WTC11 (cell line): Measurements from ENCODE around the gene DMKN. TPM values are rescaled to one million over a fixed set of nuclear protein-coding genes. Genes with fewer than 3 reads are reported as not detected.

Experiments used
- ATF1 ChIP-seq: sonication (generic); formaldehyde crosslinking; IDR thresholded peaks from 2 replicates; pipeline ENCODE4 v1.8.1; 2023; ENCODE audit warnings: mild to moderate bottlenecking, moderate library complexity, missing genetic modification reagents
- CREB1 ChIP-seq: sonication (generic); formaldehyde crosslinking; IDR thresholded peaks from 2 replicates; pipeline ENCODE4 v1.8.0; 2023; ENCODE audit warnings: mild to moderate bottlenecking, missing genetic modification reagents
- CREM ChIP-seq: sonication (generic); formaldehyde crosslinking; IDR thresholded peaks from 2 replicates; pipeline ENCODE4 v1.8.1; 2022; ENCODE audit warnings: mild to moderate bottlenecking, missing genetic modification reagents, moderate library complexity
- ELF4 ChIP-seq: sonication (generic); formaldehyde crosslinking; IDR thresholded peaks from 2 replicates; pipeline ENCODE4 v1.8.1; 2022; ENCODE audit warnings: low read depth, mild to moderate bottlenecking, moderate library complexity, missing genetic modification reagents
- EMX1 ChIP-seq: fragments of 250-450 bp; sonication (Bioruptor Pico); IDR thresholded peaks from 2 replicates; pipeline ENCODE4 v1.8.0; 2021; ENCODE audit warnings: mild to moderate bottlenecking
- GABPB1 ChIP-seq: sonication (generic); formaldehyde crosslinking; IDR thresholded peaks from 2 replicates; pipeline ENCODE4 v1.8.1; 2023; ENCODE audit warnings: mild to moderate bottlenecking, missing genetic modification reagents
- JUN ChIP-seq: sonication (generic); formaldehyde crosslinking; IDR thresholded peaks from 2 replicates; pipeline ENCODE4 v1.8.0; 2023; ENCODE audit warnings: mild to moderate bottlenecking, missing genetic modification reagents
- KAT7 ChIP-seq: sonication (generic); formaldehyde crosslinking; IDR thresholded peaks from 2 replicates; pipeline ENCODE4 v1.8.1; 2023; ENCODE audit warnings: missing genetic modification reagents, mild to moderate bottlenecking, borderline replicate concordance
- MYBL2 ChIP-seq: sonication (generic); formaldehyde crosslinking; IDR thresholded peaks from 2 replicates; pipeline ENCODE4 v1.8.1; 2023; ENCODE audit warnings: mild to moderate bottlenecking, moderate library complexity, missing genetic modification reagents
- NFATC4 ChIP-seq: fragments of 250-450 bp; sonication (Bioruptor Pico); IDR thresholded peaks from 2 replicates; pipeline ENCODE4 v1.9.0; 2021; ENCODE audit warnings: mild to moderate bottlenecking
- NR1H2 ChIP-seq: sonication (generic); formaldehyde crosslinking; IDR thresholded peaks from 2 replicates; pipeline ENCODE4 v1.9.0; 2021; ENCODE audit warnings: mild to moderate bottlenecking, moderate library complexity, missing genetic modification reagents
- NR2C2 ChIP-seq: sonication (generic); formaldehyde crosslinking; IDR thresholded peaks from 2 replicates; pipeline ENCODE4 v1.8.0; 2022; ENCODE audit warnings: mild to moderate bottlenecking, missing genetic modification reagents
- NR3C1 ChIP-seq: sonication (generic); formaldehyde crosslinking; conservative IDR thresholded peaks from 2 replicates; pipeline ENCODE4 v1.8.1; 2023; ENCODE audit warnings: low read depth, mild to moderate bottlenecking, missing genetic modification reagents
- RELA ChIP-seq: sonication (generic); formaldehyde crosslinking; IDR thresholded peaks from 2 replicates; pipeline ENCODE4 v1.8.1; 2022; ENCODE audit warnings: missing genetic modification reagents, mild to moderate bottlenecking, borderline replicate concordance
- RORB ChIP-seq: fragments of 250-450 bp; sonication (Bioruptor Pico); IDR thresholded peaks from 2 replicates; pipeline ENCODE4 v1.9.0; 2021; ENCODE audit warnings: mild to moderate bottlenecking
- SMAD3 ChIP-seq: sonication (generic); formaldehyde crosslinking; IDR thresholded peaks from 2 replicates; pipeline ENCODE4 v1.8.0; 2022; ENCODE audit warnings: missing genetic modification reagents, mild to moderate bottlenecking, borderline replicate concordance
- SP1 ChIP-seq: sonication (generic); formaldehyde crosslinking; conservative IDR thresholded peaks from 2 replicates; pipeline ENCODE4 v1.8.1; 2022; ENCODE audit warnings: missing genetic modification reagents
- TEAD1 ChIP-seq: sonication (generic); formaldehyde crosslinking; IDR thresholded peaks from 2 replicates; pipeline ENCODE4 v1.8.0; 2022; ENCODE audit warnings: mild to moderate bottlenecking, missing genetic modification reagents
- TEAD4 ChIP-seq: sonication (generic); formaldehyde crosslinking; IDR thresholded peaks from 2 replicates; pipeline ENCODE4 v1.8.0; 2022; ENCODE audit warnings: mild to moderate bottlenecking, missing genetic modification reagents
- TP53 ChIP-seq: sonication (generic); formaldehyde crosslinking; IDR thresholded peaks from 2 replicates; pipeline ENCODE4 v1.8.1; 2023; ENCODE audit warnings: mild to moderate bottlenecking, missing genetic modification reagents
- ZNF219 ChIP-seq: sonication (generic); formaldehyde crosslinking; IDR thresholded peaks from 2 replicates; pipeline ENCODE4 v1.8.0; 2023; ENCODE audit warnings: missing genetic modification reagents, mild to moderate bottlenecking, borderline replicate concordance
- ZNF232 ChIP-seq: sonication (generic); formaldehyde crosslinking; IDR thresholded peaks from 2 replicates; pipeline ENCODE4 v1.8.0; 2022; ENCODE audit warnings: mild to moderate bottlenecking, missing genetic modification reagents
- ZNF396 ChIP-seq: fragments of 250-450 bp; sonication (Bioruptor Pico); IDR thresholded peaks from 2 replicates; pipeline ENCODE4 v1.8.0; 2021; ENCODE audit warnings: mild to moderate bottlenecking, moderate library complexity, borderline replicate concordance
- ZNF416 ChIP-seq: fragments of 250-450 bp; sonication (Bioruptor Pico); IDR thresholded peaks from 2 replicates; pipeline ENCODE4 v1.9.0; 2021; ENCODE audit warnings: mild to moderate bottlenecking, inconsistent platforms
- total RNA-seq: library from RNA; stranded (reverse); gene quantifications from 3 replicates; pipeline ENCODE4 v1.2.3, GENCODE V29; 2021
- TF ChIP-seq, protein P1 (sequence below): sonication (generic); formaldehyde crosslinking; IDR thresholded peaks from 2 replicates; pipeline ENCODE4 v1.8.1; 2022; ENCODE audit warnings: missing genetic modification reagents, borderline replicate concordance
- TF ChIP-seq, protein P2 (sequence below): sonication (generic); formaldehyde crosslinking; IDR thresholded peaks from 2 replicates; pipeline ENCODE4 v1.8.0; 2022; ENCODE audit warnings: mild to moderate bottlenecking, missing genetic modification reagents
- TF ChIP-seq, protein P3 (sequence below): sonication (generic); formaldehyde crosslinking; IDR thresholded peaks from 2 replicates; pipeline ENCODE4 v1.8.1; 2023; ENCODE audit warnings: mild to moderate bottlenecking, moderate library complexity, missing genetic modification reagents
- TF ChIP-seq, protein P4 (sequence below): sonication (generic); formaldehyde crosslinking; conservative IDR thresholded peaks from 2 replicates; pipeline ENCODE4 v1.8.1; 2023; ENCODE audit warnings: mild to moderate bottlenecking, low read depth, missing genetic modification reagents, moderate library complexity
- TF ChIP-seq, protein P5 (sequence below): sonication (generic); formaldehyde crosslinking; IDR thresholded peaks from 2 replicates; pipeline ENCODE4 v1.8.0; 2022; ENCODE audit warnings: mild to moderate bottlenecking, missing genetic modification reagents
- TF ChIP-seq, protein P6 (sequence below): sonication (generic); formaldehyde crosslinking; IDR thresholded peaks from 2 replicates; pipeline ENCODE4 v1.8.0; 2023; ENCODE audit warnings: missing genetic modification reagents
- TF ChIP-seq, protein P7 (sequence below): sonication (generic); formaldehyde crosslinking; IDR thresholded peaks from 2 replicates; pipeline ENCODE4 v1.8.0; 2022; ENCODE audit warnings: mild to moderate bottlenecking, missing genetic modification reagents

The DMKN gene
- total RNA-seq, 1 experiment from 2014 or later = 285 TPM

DNA sequence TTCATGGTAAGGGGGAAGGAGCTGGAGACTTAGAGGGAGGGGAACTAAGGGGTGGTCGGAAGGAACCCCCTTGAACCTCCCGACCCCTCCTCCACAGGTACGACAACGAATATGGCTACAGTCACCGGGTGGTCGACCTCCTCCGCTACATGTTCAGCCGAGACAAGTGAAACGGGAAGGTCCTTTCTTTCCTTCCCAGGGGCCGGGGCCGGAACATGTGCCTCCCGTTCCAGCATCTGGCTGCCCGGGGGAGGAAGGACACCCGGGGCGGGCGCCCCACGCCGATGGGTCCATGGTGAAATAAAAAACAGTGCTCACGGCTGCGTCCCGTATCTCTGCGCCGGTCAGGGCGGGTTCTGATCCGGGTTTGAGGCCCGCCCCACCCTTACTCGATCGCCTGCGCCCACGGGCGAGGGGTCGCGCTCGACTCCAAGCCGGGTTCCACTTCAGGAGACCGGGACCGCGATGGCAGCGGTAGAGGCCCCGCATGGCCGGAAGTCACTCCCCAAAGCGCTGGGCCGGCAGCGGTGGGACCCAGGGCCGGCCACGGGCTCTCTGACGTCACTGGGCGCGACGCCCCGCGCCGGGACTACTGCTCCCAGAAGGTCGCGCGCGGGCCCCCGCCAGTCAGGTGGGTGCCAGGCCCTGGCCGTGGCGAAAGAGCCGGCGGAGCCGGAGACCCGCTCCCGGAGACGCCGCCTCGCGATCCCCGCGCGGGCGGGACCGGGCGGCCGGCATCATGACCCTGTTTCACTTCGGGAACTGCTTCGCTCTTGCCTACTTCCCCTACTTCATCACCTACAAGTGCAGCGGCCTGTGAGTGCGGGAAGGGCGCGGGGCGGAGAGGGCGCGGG lies 31.8 kb upstream of the DMKN start, which contains the start of gene TMEM147 (continued):
- TF ChIP-seq, protein P1, sequence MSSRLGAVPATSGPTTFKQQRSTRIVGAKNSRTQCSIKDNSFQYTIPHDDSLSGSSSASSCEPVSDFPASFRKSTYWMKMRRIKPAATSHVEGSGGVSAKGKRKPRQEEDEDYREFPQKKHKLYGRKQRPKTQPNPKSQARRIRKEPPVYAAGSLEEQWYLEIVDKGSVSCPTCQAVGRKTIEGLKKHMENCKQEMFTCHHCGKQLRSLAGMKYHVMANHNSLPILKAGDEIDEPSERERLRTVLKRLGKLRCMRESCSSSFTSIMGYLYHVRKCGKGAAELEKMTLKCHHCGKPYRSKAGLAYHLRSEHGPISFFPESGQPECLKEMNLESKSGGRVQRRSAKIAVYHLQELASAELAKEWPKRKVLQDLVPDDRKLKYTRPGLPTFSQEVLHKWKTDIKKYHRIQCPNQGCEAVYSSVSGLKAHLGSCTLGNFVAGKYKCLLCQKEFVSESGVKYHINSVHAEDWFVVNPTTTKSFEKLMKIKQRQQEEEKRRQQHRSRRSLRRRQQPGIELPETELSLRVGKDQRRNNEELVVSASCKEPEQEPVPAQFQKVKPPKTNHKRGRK (CRISPR knock-in tag) = no peak
- TF ChIP-seq NR3C1 (CRISPR knock-in tag) = 0 out of 2 replicates have a peak, but pooled peaks have one; percentile 60
- TF ChIP-seq SMAD3 = no peak
- TF ChIP-seq, protein P2, sequence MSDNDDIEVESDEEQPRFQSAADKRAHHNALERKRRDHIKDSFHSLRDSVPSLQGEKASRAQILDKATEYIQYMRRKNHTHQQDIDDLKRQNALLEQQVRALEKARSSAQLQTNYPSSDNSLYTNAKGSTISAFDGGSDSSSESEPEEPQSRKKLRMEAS = peak; percentile 97
- TF ChIP-seq, protein P3, sequence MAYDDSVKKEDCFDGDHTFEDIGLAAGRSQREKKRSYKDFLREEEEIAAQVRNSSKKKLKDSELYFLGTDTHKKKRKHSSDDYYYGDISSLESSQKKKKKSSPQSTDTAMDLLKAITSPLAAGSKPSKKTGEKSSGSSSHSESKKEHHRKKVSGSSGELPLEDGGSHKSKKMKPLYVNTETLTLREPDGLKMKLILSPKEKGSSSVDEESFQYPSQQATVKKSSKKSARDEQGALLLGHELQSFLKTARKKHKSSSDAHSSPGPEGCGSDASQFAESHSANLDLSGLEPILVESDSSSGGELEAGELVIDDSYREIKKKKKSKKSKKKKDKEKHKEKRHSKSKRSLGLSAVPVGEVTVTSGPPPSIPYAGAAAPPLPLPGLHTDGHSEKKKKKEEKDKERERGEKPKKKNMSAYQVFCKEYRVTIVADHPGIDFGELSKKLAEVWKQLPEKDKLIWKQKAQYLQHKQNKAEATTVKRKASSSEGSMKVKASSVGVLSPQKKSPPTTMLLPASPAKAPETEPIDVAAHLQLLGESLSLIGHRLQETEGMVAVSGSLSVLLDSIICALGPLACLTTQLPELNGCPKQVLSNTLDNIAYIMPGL (CRISPR knock-in tag) = peak; percentile 88
- peak; percentile 85 for TF ChIP-seq MYBL2 (CRISPR knock-in tag)
- TF ChIP-seq NR2C2 = no peak
- no peak for TF ChIP-seq EMX1
- no peak for TF ChIP-seq NR1H2 (CRISPR knock-in tag)
- TF ChIP-seq ZNF232 (CRISPR knock-in tag) = peak; percentile 69; the same call in 1 of the 2 replicates
- TF ChIP-seq CREB1 (CRISPR knock-in tag) = peak; percentile 87
- 0 out of 2 replicates have a peak, but pooled peaks have one; percentile 72 for TF ChIP-seq GABPB1
- TF ChIP-seq CREM = peak; percentile 98
- TF ChIP-seq, protein P4, sequence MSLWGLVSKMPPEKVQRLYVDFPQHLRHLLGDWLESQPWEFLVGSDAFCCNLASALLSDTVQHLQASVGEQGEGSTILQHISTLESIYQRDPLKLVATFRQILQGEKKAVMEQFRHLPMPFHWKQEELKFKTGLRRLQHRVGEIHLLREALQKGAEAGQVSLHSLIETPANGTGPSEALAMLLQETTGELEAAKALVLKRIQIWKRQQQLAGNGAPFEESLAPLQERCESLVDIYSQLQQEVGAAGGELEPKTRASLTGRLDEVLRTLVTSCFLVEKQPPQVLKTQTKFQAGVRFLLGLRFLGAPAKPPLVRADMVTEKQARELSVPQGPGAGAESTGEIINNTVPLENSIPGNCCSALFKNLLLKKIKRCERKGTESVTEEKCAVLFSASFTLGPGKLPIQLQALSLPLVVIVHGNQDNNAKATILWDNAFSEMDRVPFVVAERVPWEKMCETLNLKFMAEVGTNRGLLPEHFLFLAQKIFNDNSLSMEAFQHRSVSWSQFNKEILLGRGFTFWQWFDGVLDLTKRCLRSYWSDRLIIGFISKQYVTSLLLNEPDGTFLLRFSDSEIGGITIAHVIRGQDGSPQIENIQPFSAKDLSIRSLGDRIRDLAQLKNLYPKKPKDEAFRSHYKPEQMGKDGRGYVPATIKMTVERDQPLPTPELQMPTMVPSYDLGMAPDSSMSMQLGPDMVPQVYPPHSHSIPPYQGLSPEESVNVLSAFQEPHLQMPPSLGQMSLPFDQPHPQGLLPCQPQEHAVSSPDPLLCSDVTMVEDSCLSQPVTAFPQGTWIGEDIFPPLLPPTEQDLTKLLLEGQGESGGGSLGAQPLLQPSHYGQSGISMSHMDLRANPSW (CRISPR knock-in tag) = 0 out of 2 replicates have a peak, but pooled peaks have one; percentile 26
- no peak; the same call in 1 of the 2 replicates for TF ChIP-seq ELF4 (CRISPR knock-in tag)
- no peak; the same call in 1 of the 2 replicates for TF ChIP-seq JUN (CRISPR knock-in tag)
- TF ChIP-seq TEAD4 = no peak
- TF ChIP-seq SP1 = peak; percentile 88
- TF ChIP-seq, protein P5, sequence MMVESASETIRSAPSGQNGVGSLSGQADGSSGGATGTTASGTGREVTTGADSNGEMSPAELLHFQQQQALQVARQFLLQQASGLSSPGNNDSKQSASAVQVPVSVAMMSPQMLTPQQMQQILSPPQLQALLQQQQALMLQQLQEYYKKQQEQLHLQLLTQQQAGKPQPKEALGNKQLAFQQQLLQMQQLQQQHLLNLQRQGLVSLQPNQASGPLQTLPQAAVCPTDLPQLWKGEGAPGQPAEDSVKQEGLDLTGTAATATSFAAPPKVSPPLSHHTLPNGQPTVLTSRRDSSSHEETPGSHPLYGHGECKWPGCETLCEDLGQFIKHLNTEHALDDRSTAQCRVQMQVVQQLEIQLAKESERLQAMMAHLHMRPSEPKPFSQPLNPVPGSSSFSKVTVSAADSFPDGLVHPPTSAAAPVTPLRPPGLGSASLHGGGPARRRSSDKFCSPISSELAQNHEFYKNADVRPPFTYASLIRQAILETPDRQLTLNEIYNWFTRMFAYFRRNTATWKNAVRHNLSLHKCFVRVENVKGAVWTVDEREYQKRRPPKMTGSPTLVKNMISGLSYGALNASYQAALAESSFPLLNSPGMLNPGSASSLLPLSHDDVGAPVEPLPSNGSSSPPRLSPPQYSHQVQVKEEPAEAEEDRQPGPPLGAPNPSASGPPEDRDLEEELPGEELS (CRISPR knock-in tag) = peak; percentile 77
- peak; percentile 75; the same call in 1 of the 2 replicates for TF ChIP-seq TEAD1 (CRISPR knock-in tag)
- TF ChIP-seq RELA (CRISPR knock-in tag) = no peak
- TF ChIP-seq ATF1 (CRISPR knock-in tag) = peak; percentile 51; the same call in 1 of the 2 replicates
- peak; percentile 68 for TF ChIP-seq TP53 (CRISPR knock-in tag)
- TF ChIP-seq NFATC4 (CRISPR knock-in tag) = no peak
- TF ChIP-seq, protein P6, sequence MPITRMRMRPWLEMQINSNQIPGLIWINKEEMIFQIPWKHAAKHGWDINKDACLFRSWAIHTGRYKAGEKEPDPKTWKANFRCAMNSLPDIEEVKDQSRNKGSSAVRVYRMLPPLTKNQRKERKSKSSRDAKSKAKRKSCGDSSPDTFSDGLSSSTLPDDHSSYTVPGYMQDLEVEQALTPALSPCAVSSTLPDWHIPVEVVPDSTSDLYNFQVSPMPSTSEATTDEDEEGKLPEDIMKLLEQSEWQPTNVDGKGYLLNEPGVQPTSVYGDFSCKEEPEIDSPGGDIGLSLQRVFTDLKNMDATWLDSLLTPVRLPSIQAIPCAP (CRISPR knock-in tag) = peak; percentile 49; the same call in 1 of the 2 replicates
- TF ChIP-seq, protein P7, sequence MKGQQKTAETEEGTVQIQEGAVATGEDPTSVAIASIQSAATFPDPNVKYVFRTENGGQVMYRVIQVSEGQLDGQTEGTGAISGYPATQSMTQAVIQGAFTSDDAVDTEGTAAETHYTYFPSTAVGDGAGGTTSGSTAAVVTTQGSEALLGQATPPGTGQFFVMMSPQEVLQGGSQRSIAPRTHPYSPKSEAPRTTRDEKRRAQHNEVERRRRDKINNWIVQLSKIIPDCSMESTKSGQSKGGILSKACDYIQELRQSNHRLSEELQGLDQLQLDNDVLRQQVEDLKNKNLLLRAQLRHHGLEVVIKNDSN (CRISPR knock-in tag) = peak; percentile 92
- no peak; the same call in 1 of the 2 replicates for TF ChIP-seq KAT7 (CRISPR knock-in tag)
- TF ChIP-seq RORB (CRISPR knock-in tag) = no peak
- no peak for TF ChIP-seq ZNF416 (CRISPR knock-in tag)
- TF ChIP-seq ZNF396 (CRISPR knock-in tag) = no peak
- no peak for TF ChIP-seq ZNF219 (CRISPR knock-in tag)
